HG03064 (cell line): Measurements from ENCODE around the gene EID2.

Experiments
- ATAC-seq: cut with Tn5 transposase; IDR thresholded peaks from one replicate; pipeline ENCODE4 v1.9.1; 2021; ENCODE audit warnings: low read depth; ENCODE audit not compliant: unreplicated experiment

The EID2 gene

DNA sequence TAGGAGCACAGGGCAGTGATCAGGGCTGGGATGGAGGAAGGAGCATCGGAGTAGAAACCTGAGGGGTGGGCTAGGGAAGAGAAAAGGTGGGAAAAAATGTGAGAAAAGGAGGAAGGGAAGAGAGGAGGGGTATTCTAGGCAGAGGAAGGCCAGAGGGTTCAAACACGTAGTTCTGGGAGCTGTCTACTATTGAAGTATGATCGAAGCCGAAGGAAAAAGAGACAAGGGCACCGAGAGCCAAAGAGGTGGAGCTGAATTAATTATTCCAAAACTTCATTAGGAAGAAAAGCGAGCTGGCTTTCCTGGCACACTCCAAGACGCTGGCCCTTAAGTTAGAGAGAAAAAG is 33.4 kb downstream of the EID2 start:
- ATAC-seq: no peak

DNA sequence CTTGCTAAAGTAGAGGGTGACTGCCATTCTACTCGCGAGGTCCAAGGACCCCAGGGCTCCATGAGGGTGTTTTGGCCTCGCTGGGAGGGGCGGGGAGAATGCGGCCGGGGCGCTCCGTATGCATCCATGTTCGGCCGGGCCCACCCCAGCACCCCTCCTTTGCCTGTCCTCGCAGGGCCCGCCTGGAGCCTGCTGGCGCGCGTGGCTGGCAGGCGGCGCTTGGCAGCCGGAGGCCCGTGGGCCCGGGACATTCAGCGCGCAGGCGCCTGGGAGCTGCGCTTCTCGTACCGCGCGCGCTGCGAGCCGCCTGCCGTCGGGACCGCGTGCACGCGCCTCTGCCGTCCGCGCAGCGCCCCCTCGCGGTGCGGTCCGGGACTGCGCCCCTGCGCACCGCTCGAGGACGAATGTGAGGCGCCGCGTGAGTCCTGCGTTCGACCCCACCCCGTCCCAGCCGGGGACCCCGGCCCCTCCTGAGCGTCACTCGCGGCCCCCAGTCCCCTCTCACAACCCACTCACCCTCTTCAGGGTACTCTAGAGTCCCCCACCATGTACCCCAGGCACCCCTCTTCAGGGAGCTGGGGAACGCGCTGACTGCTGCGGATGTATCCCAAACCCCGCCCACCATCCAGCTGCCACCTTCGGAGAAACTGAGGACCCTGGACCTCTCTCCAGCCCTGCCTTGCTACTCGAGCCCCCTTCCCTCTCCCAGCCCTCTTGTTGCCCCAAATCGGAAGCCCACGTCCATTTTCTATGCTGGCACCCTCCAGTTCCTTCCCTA is 37.1 kb downstream of the EID2 start:
- no peak for ATAC-seq

DNA sequence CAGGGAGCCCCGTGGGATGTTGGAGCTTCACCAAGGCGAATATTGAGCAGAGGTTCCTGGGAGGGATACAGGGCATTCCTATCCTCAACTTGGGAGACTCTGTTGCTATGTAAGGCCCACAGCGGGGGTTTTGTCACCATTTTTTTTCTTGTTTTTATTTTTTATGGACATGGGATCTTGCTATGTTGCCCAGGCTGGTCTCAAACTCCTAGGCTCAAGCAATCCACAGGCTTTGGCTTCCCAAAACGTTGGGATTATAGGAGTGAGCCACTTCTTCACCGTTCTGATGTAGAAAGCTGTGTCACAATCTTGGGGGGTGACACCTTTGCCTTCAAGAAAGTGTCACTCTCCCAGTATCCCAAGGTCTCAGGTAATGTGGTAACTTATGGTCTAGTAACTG is 38.6 kb downstream of the EID2 start:
- no peak for ATAC-seq

DNA sequence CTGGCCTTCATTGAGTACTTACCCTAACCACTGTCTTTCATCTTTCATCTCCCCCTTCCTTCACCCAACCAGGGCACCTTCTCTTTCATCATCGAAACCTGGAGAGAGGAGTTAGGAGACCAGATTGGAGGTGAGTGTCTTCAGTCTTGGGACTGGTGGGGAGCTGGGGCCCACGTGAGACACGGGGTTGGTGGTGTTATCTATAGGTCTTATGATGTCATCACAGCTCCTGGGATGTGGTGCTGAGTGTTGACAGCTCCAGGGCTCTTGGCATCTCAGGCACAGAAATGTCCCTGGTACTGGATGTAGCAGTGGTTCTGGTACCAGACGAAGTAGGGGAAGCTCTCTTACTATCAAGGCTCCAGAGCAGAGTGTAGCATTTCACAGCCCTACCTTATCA is 39.4 kb downstream of the EID2 start:
- no peak for ATAC-seq

- no peak for ATAC-seq
Measured at GRCh38 chr19:39499932-39500331, 40.0 kb downstream of the EID2 start.

DNA sequence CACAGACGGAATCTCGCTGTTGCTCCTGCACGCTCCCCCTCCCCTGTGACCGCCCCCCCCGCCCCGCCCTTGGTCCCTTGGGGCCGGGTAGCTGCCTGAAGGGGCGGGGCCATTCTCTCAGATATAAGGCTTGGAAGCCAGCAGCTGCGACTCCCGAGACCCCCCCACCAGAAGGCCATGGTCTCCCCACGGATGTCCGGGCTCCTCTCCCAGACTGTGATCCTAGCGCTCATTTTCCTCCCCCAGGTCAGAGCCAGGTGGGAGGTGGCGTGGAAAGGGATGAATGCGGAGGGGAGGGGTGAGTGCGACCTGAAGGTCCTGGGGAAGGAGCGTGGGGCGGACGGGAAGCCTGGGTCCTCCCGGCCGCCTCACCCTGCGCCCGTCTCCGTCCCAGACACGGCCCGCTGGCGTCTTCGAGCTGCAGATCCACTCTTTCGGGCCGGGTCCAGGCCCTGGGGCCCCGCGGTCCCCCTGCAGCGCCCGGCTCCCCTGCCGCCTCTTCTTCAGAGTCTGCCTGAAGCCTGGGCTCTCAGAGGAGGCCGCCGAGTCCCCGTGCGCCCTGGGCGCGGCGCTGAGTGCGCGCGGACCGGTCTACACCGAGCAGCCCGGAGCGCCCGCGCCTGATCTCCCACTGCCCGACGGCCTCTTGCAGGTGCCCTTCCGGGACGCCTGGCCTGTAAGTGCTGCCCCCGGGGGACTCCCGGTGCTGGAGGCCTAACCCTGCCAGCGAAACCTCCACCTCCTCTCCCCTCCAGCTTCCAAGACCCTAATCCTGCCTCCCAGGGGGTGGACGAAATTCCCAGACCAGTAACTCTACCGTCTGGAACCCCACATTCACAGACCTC is 40.9 kb downstream of the EID2 start, which contains the start of gene DLL3:
Gene DLL3, plus strand, starts transcription at position 150 of the 845 bp plus-strand sequence. Its CDS starts 28 bp downstream, at position 178.
- ATAC-seq: no peak

DNA sequence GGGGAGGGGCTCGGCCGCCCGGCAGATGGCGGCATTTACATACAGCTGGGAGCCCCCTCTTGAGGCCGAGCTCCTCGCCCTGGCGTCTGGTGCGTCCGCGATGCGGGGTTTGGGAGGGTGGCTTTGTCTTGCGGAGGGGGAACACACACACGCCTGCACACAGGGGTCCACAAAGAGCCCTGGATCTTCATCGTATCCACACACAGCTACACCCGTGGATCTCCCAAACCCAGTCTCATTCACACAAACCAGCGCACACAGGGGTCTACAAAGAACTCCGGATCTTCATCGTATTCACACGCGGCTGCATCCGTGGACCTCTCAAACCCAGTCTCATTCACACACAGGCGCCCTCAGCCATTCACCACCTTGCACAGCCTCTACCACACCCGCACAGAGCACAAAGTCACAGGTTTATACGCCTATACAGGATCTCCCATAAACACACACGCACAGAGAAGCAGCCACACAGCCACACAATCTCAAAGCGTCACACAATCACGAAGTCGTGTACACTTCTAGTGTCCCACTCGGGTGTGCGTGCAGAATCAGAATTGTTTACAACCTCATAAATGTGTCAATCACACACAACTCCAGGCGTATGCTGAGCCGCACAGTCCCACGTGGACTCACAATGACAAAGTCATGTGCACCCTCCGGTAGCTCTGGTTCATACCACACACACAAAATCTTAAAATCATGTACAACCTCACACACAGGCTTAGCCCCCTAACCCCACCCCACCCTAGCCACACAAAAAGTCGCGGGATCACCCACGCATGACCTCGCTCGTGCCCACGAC is 41.8 kb downstream of the EID2 start:
- ATAC-seq: no peak

- no peak for ATAC-seq
Measured at GRCh38 chr19:39497701-39497995, 42.3 kb downstream of the EID2 start.

GRCh38 chr19:39496063-39496462 is 43.9 kb downstream of the EID2 start:
- ATAC-seq: no peak

DNA sequence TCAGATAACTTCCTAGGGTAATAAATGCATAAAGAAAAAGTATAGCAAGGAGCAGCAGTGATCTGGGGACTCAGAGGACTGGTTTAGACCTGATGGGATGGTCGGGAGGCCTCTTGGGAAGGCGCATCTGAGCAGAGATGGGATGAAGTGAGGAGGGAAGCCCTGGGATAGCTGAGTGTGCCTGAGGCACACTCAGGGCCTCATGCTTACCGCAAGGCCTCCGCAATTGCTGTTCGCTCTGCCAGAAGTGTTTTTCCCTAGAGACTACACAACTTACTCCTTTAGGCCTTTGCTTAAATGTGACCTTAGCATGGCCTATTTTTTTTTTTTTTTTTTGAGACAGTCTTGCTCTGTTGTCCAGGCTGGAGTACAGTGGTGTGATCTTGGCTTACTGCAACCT is 45.3 kb downstream of the EID2 start:
- ATAC-seq: no peak

- no peak for ATAC-seq
Measured at GRCh38 chr19:39492788-39493187, 47.2 kb downstream of the EID2 start.

- no peak for ATAC-seq
Measured at GRCh38 chr19:39492225-39492624, 47.7 kb downstream of the EID2 start.

DNA sequence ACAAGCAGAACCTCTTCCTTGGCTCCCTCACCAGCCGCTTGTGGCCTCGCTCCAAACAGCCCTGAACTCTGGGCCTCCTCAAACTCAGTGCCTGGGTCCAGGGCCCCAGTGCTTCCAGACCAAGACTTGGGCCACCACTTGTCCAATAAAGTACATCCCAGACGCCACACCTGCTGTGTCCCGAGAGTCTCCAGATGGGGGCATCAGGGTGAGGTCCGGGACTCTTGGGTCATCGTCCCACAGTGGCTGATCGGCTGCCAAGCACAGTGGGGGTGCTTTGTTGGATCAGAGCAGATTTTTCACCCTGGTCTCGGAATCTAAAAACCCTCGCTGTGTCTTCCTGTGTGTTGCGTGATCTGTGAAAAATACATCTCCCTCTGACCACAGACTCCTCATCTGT is 50.2 kb downstream of the EID2 start:
- ATAC-seq: no peak
